ENCODE data around the gene PWWP2A.
"Not testable (repeated sequence)": the region's sequence is repeated elsewhere in the genome, so short reads cannot be mapped to it uniquely, and the experiment has no call there.

Gene PWWP2A

GRCh38 chr5:160076997-160077396 lies 42.3 kb downstream of the PWWP2A start:
- no peak for DNase-seq (ENCODE audit: low read depth, low spot score)

GRCh38 chr5:160075073-160075472 lies 44.2 kb downstream of the PWWP2A start:
- no peak for DNase-seq (ENCODE audit: low read depth, low spot score)

GRCh38 chr5:160071916-160072315 lies 47.3 kb downstream of the PWWP2A start:
- no peak for DNase-seq (ENCODE audit: low read depth, low spot score)

DNA sequence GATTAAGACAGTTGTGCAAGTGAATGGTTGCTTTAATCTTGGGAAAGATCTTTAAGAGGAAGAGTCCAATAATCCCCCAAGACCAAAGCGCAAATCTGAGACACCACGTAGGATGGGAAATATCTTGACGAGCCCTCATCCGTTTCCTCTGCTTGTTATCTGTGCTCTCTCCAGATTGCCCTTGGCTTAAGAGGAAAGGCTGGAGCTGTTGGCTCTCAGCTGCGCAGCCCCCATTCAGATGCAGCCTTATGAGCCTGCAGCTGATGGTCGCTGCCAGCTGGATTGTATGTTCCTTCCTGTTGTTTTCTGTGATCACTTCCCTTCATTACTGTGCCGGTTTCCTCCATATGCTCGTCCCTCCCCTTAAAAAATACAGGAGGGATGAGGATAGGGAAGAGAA lies 47.7 kb downstream of the PWWP2A start:
- no peak for DNase-seq (ENCODE audit: low read depth, low spot score)

DNA sequence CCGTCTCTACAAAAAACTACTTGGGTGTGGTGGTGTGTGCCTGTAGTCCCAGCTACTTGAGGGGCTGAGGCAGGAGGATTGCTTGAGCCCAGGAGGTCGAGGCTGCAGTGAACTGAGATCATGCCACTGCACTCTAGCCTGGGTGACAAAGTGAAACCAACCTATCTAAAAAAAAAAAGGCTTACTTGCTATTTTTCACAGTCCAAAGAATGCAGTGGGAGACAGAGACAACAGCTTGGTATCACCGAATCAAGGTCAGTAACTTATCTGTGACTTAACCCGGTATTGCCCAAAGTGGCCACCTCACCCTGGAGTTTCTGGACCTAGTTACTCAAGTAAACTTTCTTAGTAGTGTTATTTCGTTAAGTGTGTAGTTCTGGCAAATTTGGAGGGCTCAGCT lies 50.1 kb downstream of the PWWP2A start:
- DNase-seq (ENCODE audit: low read depth, low spot score) = not testable (repeated sequence)

- DNase-seq (ENCODE audit: low read depth, low spot score) = no peak
Measured at GRCh38 chr5:160064995-160065614, 54.1 kb downstream of the PWWP2A start.

GRCh38 chr5:160064417-160064810 lies 54.8 kb downstream of the PWWP2A start:
- DNase-seq (ENCODE audit: low read depth, low spot score) = no peak

GRCh38 chr5:160061770-160062169 lies 57.5 kb downstream of the PWWP2A start:
- DNase-seq (ENCODE audit: low read depth, low spot score) = no peak

GRCh38 chr5:160060001-160060400 lies 59.2 kb downstream of the PWWP2A start:
- DNase-seq (ENCODE audit: low read depth, low spot score) = no peak

GRCh38 chr5:160057256-160057655 lies 62.0 kb downstream of the PWWP2A start:
- DNase-seq (ENCODE audit: low read depth, low spot score) = no peak

GRCh38 chr5:160054831-160055230 lies 64.4 kb downstream of the PWWP2A start:
- no peak for DNase-seq (ENCODE audit: low read depth, low spot score)

- DNase-seq (ENCODE audit: low read depth, low spot score) = no peak
Measured at GRCh38 chr5:160054047-160054446, 65.2 kb downstream of the PWWP2A start.

- DNase-seq (ENCODE audit: low read depth, low spot score) = no peak
Measured at GRCh38 chr5:160049099-160049498, 70.2 kb downstream of the PWWP2A start.

- DNase-seq (ENCODE audit: low read depth, low spot score) = no peak
Measured at GRCh38 chr5:160048131-160048530, 71.1 kb downstream of the PWWP2A start.

DNA sequence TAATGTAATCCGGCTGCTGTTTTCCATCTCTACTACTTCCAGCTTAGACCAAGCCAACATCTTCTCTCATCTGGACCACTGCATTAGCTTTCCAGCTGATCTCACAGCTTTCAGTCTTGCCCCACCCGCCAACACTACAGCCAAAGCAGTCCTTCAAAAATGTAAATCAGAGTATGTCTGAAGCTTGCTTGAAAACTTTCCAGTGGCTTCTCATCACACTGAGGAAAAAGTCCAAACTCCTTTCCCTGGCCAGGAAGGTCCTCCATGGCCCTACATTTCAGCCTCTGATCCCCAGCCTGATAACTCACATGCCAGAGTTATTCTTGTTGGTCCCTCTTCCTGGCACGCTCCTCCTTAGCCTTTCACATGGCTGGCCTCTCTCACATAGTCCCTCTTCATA lies 71.8 kb downstream of the PWWP2A start:
- DNase-seq (ENCODE audit: low read depth, low spot score) = no peak

GRCh38 chr5:160044967-160045366 lies 74.3 kb downstream of the PWWP2A start:
- no peak for DNase-seq (ENCODE audit: low read depth, low spot score)

GRCh38 chr5:160044391-160044804 lies 74.9 kb downstream of the PWWP2A start:
- no peak for DNase-seq (ENCODE audit: low read depth, low spot score)

DNA sequence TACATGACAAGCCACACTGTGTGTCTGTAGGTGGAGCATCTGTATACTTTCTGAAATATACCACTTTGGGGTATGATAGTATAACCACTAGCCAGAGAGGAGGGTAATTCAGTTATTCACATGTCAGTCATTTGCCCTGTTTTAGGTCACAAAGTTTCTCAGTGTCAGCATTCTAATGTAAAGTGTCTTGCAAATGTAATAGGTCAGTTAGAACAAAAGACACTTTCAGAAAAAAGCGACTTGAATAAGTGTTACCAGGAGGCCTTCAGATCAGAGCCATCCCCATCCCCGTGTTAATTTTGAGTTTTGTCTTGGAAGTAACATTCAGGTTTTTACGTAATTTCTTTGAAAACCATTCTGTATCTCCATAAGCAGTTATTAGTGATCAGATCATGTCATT lies 76.6 kb downstream of the PWWP2A start:
- no peak for DNase-seq (ENCODE audit: low read depth, low spot score)
